Measurements from ENCODE around the gene S100A3.

- TF ChIP-seq CTCF (IDR thresholded peaks at IDR 0.05) = no peak
- TF ChIP-seq POLR2A (IDR thresholded peaks at IDR 0.05) = no peak
- TF ChIP-seq POLR2AphosphoS5 (IDR thresholded peaks at IDR 0.05) = no peak
These were observed 33.3 kb downstream of the S100A3 start for GRCh38 chr1:153515504-153516394.

Data from breast epithelium (tissue), 3 donors.